ENCODE measurements around the gene TMPRSS2. TPM values are rescaled to one million over a fixed set of nuclear protein-coding genes. Genes with fewer than 3 reads are reported as not detected.

TMPRSS2 gene
- total and polyA plus RNA-seq, 2 of the 13 experiments (the other 11 are each of a cell fraction or from before 2014, with no cell fraction given), result 1.7 to 1.8 TPM

DNA sequence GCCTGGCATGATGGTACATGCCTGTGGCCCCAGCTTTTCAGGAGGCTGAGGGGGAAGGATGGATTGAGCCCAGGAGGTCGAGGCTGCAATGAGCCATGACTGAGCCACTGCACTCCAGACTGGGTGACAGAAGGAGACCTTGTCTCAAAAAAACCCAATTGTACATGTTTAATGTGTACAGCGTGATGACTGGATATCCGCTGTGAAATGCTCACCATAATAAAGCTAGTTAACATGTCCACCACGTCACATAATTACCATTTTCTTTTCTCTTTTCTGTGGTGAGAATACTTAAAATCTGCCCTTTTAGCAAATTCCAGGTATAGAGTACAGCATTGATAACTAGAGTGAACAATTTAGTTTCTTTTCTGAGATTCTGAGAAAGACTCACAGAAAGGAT, 24.0 kb downstream of the TMPRSS2 start:
- no peak for ATAC-seq
- no TSS peak for BruUV-seq (replicated peaks)
- WGBS (ENCODE audit: low lambda C conversion rate), result 67% methylated on average over 4 of the region's 4 CpGs

DNA sequence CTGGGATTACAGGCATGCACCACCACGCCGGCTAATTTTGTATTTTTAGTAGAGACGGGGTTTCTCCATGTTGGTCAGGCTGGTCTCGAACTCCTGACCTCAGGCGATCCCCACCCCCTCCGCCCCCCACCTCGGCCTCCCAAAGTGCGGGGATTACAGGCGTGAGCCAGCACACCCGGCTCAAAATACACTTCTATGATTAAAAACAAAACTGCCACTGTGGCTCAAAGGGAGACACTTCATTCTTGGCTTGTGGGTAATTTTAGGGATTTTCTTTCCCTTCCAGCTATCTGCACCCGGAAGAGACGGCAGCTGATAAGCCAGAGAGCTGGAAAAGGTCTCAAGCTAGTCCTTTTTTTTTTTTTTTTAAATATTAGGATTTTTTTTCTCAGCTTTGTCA, 24.5 kb downstream of the TMPRSS2 start:
- no peak overlapping the region for H3K4me2 ChIP-seq (ENCODE audit: low read depth, low read length)
- POLR2A ChIA-PET, result no interaction called here
- no peak overlapping the region for H3K27ac ChIP-seq (ENCODE audit: extremely low read length, insufficient read depth, low read length)
- no peak overlapping the region for H3K4me3 ChIP-seq (replicated peaks in 1 of 3; ENCODE audit: insufficient read depth in 1 of 3, low read depth in 2 of 3, low read length in 3 of 3)
- in situ Hi-C loops (cut with HindIII; ENCODE audit: extremely low pct_ligation_motif_present, low pct_unique_long_range_greater_than_20kb), result no loop called here
- no peaks in the 10 kb centered on the region for H3K79me2 ChIP-seq (ENCODE audit: insufficient read depth, low read length)
- intact Hi-C loops (cut with micrococcal nuclease; ENCODE audit: unreplicated experiment), result no loop called here
- ATAC-seq (no peak), FAIRE-seq (no peak), DNase-seq (ENCODE audit: low spot score) (no peak)
- no peaks in the 10 kb centered on the region for H4K20me1 ChIP-seq (ENCODE audit: insufficient read depth, low read length)
- no peaks in the 10 kb centered on the region for H3K27me3 ChIP-seq (ENCODE audit: control insufficient read depth in 1 of 2, insufficient read depth in 2 of 2, low read length in 2 of 2)
- no peak overlapping the region for H3K9ac ChIP-seq (ENCODE audit: insufficient read depth, low read depth, low read length)
- peaks cover 16% of the 10 kb centered on the region for H3K4me1 ChIP-seq (ENCODE audit: insufficient read depth, low read length)
- H3K36me3 ChIP-seq (replicated peaks in 1 of 2; ENCODE audit: control insufficient read depth in 1 of 2, insufficient read depth in 2 of 2, low read length in 2 of 2), result no peaks in the 10 kb centered on the region
- CTCF ChIA-PET (ENCODE audit: low intra/inter-chr PET ratio, low total read pairs), result no interaction called here
- WGBS (ENCODE audit: low lambda C conversion rate), result 90% methylated on average over 12 of the region's 12 CpGs
- no peak overlapping the region for H2AFZ ChIP-seq (ENCODE audit: low read length)
- no peaks in the 10 kb centered on the region for H3K9me3 ChIP-seq (ENCODE audit: low read length)
- no TSS peak for BruUV-seq (replicated peaks)
- TF ChIP-seq MBD4 (IDR thresholded peaks at IDR 0.05; ENCODE audit: borderline replicate concordance, low read length) (no peak), IRF2 (CRISPR knock-in tag; IDR thresholded peaks at IDR 0.05) (no peak), SCMH1 (CRISPR knock-in tag; IDR thresholded peaks at IDR 0.05; ENCODE audit: borderline replicate concordance) (no peak), REL (CRISPR knock-in tag; conservative IDR thresholded peaks at IDR 0.05) (no peak)
- TF ChIP-seq, protein P1, sequence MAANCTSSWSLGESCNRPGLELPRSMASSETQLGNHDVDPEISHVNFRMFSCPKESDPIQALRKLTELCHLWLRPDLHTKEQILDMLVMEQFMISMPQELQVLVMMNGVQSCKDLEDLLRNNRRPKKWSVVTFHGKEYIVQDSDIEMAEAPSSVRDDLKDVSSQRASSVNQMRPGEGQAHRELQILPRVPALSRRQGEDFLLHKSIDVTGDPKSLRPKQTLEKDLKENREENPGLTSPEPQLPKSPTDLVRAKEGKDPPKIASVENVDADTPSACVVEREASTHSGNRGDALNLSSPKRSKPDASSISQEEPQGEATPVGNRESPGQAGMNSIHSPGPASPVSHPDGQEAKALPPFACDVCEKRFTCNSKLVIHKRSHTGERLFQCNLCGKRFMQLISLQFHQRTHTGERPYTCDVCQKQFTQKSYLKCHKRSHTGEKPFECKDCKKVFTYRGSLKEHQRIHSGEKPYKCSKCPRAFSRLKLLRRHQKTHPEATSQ (CRISPR knock-in tag; IDR thresholded peaks at IDR 0.05; ENCODE audit: borderline replicate concordance), result no peak

More for the DNA sequence above, 24.0 kb downstream of the TMPRSS2 start:
- Histone ChIP-seq H3K27me3 (ENCODE audit: control insufficient read depth in 1 of 2, insufficient read depth in 2 of 2, low read length in 2 of 2) (no peaks in the 10 kb centered on the region), H4K20me1 (ENCODE audit: insufficient read depth, low read length) (no peaks in the 10 kb centered on the region), H3K9ac (ENCODE audit: insufficient read depth, low read depth, low read length) (no peak overlapping the region), H2AFZ (ENCODE audit: low read length) (no peak overlapping the region), H3K4me3 (replicated peaks in 1 of 3; ENCODE audit: insufficient read depth in 1 of 3, low read depth in 2 of 3, low read length in 3 of 3) (no peak overlapping the region), H3K4me2 (ENCODE audit: low read depth, low read length) (no peak overlapping the region), H3K4me1 (ENCODE audit: insufficient read depth, low read length) (peaks cover 12% of the 10 kb centered on the region), H3K9me3 (ENCODE audit: low read length) (no peaks in the 10 kb centered on the region), H3K79me2 (ENCODE audit: insufficient read depth, low read length) (no peaks in the 10 kb centered on the region), H3K27ac (ENCODE audit: extremely low read length, insufficient read depth, low read length) (no peak overlapping the region), H3K36me3 (replicated peaks in 1 of 2; ENCODE audit: control insufficient read depth in 1 of 2, insufficient read depth in 2 of 2, low read length in 2 of 2) (no peaks in the 10 kb centered on the region)
- in situ Hi-C loops (cut with HindIII; ENCODE audit: extremely low pct_ligation_motif_present, low pct_unique_long_range_greater_than_20kb), result no loop called here
- FAIRE-seq (no peak), DNase-seq (ENCODE audit: low spot score) (no peak)
- ChIA-PET CTCF (ENCODE audit: low intra/inter-chr PET ratio, low total read pairs) (no interaction called here), POLR2A (no interaction called here)
- intact Hi-C loops (cut with micrococcal nuclease; ENCODE audit: unreplicated experiment), result no loop called here
- TF ChIP-seq, protein P2, sequence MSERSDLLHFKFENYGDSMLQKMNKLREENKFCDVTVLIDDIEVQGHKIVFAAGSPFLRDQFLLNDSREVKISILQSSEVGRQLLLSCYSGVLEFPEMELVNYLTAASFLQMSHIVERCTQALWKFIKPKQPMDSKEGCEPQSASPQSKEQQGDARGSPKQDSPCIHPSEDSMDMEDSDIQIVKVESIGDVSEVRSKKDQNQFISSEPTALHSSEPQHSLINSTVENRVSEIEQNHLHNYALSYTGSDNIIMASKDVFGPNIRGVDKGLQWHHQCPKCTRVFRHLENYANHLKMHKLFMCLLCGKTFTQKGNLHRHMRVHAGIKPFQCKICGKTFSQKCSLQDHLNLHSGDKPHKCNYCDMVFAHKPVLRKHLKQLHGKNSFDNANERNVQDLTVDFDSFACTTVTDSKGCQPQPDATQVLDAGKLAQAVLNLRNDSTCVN (CRISPR knock-in tag; IDR thresholded peaks at IDR 0.05; ENCODE audit: borderline replicate concordance), result no peak
- TF ChIP-seq TMF1 (CRISPR knock-in tag; IDR thresholded peaks at IDR 0.05; ENCODE audit: low read depth), result no peak
- TF ChIP-seq, protein P3, sequence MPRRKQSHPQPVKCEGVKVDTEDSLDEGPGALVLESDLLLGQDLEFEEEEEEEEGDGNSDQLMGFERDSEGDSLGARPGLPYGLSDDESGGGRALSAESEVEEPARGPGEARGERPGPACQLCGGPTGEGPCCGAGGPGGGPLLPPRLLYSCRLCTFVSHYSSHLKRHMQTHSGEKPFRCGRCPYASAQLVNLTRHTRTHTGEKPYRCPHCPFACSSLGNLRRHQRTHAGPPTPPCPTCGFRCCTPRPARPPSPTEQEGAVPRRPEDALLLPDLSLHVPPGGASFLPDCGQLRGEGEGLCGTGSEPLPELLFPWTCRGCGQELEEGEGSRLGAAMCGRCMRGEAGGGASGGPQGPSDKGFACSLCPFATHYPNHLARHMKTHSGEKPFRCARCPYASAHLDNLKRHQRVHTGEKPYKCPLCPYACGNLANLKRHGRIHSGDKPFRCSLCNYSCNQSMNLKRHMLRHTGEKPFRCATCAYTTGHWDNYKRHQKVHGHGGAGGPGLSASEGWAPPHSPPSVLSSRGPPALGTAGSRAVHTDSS (CRISPR knock-in tag; conservative IDR thresholded peaks at IDR 0.05), result no peak

Measured in HepG2 (cell line).